Neural cell (in vitro differentiated cells): Measurements from ENCODE around the gene B9D1. TPM values are rescaled to one million over a fixed set of nuclear protein-coding genes. Genes with fewer than 3 reads are reported as not detected.

Experiments
- H2AFZ ChIP-seq: fragments of 200-600, 300-800 bp; sonication (generic), shearing (Covaris generic); 2 replicates; pipeline ENCODE4 v1.6.0; 2014; ENCODE audit warnings: low read depth, mild to moderate bottlenecking, antibody characterized with exemption, low read length, moderate library complexity
- H3F3A ChIP-seq: fragments of 200-600 bp; shearing (Covaris generic); 2 replicates; pipeline ENCODE4 v1.6.1; 2016; ENCODE audit warnings: mild to moderate bottlenecking, moderate library complexity, mixed read lengths, antibody characterized with exemption, low read length; ENCODE audit not compliant: insufficient read depth, poor library complexity, severe bottlenecking
- H3K27ac ChIP-seq: fragments of 200-600, 300-800 bp; sonication (generic), shearing (Covaris generic); 2 replicates; pipeline ENCODE4 v1.5.1; 2014; ENCODE audit warnings: mild to moderate bottlenecking, low read length, moderate library complexity
- H3K27me3 ChIP-seq: fragments of 300-800, 200-600 bp; sonication (generic), shearing (Covaris generic); 2 replicates; pipeline ENCODE4 v1.6.0; 2014; ENCODE audit warnings: mild to moderate bottlenecking, low read depth, low read length, moderate library complexity; ENCODE audit not compliant: insufficient read depth
- H3K36me3 ChIP-seq: fragments of 300-800, 200-600 bp; sonication (generic), shearing (Covaris generic); 2 replicates; pipeline ENCODE4 v1.5.1; 2014; ENCODE audit warnings: mild to moderate bottlenecking, antibody characterized with exemption, low read length, moderate library complexity; ENCODE audit not compliant: insufficient read depth
- H3K4me2 ChIP-seq: fragments of 300-800, 200-600 bp; sonication (generic), shearing (Covaris generic); 2 replicates; pipeline ENCODE4 v1.6.0; 2014; ENCODE audit warnings: mild to moderate bottlenecking, low read length
- H3K4me3 ChIP-seq: fragments of 300-800, 200-600 bp; sonication (generic), shearing (Covaris generic); 2 replicates; pipeline ENCODE4 v1.5.1; 2014; ENCODE audit warnings: mild to moderate bottlenecking, low read length, moderate library complexity
- H3K79me2 ChIP-seq: fragments of 200-600 bp; shearing (Covaris generic); replicated peaks from 2 replicates; pipeline ENCODE4 v1.6.0; 2014; ENCODE audit warnings: mild to moderate bottlenecking, low read length, moderate library complexity; ENCODE audit not compliant: insufficient read depth
- H3K9ac ChIP-seq: fragments of 300-800, 200-600 bp; sonication (generic), shearing (Covaris generic); 2 replicates; pipeline ENCODE4 v1.6.1; 2016; ENCODE audit warnings: mild to moderate bottlenecking, low read length, mixed read lengths
- H3K9me2 ChIP-seq: fragments of 200-600 bp; shearing (Covaris generic); 2 replicates; pipeline ENCODE4 v1.6.1; 2016; ENCODE audit warnings: mild to moderate bottlenecking, low read length, mixed read lengths; ENCODE audit not compliant: insufficient read depth
- H3K9me3 ChIP-seq: fragments of 200-600, 300-800 bp; sonication (generic), shearing (Covaris generic); 2 replicates; pipeline ENCODE4 v1.6.1; 2016; ENCODE audit warnings: mild to moderate bottlenecking, mixed run types, low read length, moderate library complexity, mixed read lengths
- H4K20me1 ChIP-seq: fragments of 200-600 bp; shearing (Covaris generic); 2 replicates; pipeline ENCODE4 v1.6.1; 2016; ENCODE audit warnings: mild to moderate bottlenecking, mixed run types; ENCODE audit not compliant: insufficient read depth
- CTCF ChIP-seq: fragments of 450-650 bp; IDR thresholded peaks from 2 replicates; pipeline ENCODE4 v1.5.1; 2014; ENCODE audit warnings: antibody characterized with exemption, mild to moderate bottlenecking, moderate library complexity; ENCODE audit not compliant: poor library complexity, severe bottlenecking
- EP300 ChIP-seq: fragments of 450-650 bp; conservative IDR thresholded peaks from 2 replicates; pipeline ENCODE4 v1.6.1; 2014; ENCODE audit warnings: antibody characterized with exemption, mild to moderate bottlenecking, moderate library complexity; ENCODE audit not compliant: poor library complexity, severe bottlenecking
- EZH2 ChIP-seq: fragments of 200-600, 300-800 bp; shearing (Covaris generic), sonication (generic); IDR thresholded peaks from 2 replicates; pipeline ENCODE4 v1.6.1; 2014; ENCODE audit warnings: antibody characterized with exemption, low read length, borderline replicate concordance, mild to moderate bottlenecking; ENCODE audit not compliant: insufficient read depth, poor library complexity, severe bottlenecking
- MXI1 ChIP-seq: fragments of 450-650 bp; conservative IDR thresholded peaks from 2 replicates; pipeline ENCODE4 v1.6.1; 2014; ENCODE audit warnings: antibody characterized with exemption, mild to moderate bottlenecking; ENCODE audit not compliant: poor library complexity, severe bottlenecking
- POLR2AphosphoS5 ChIP-seq: IDR thresholded peaks from 2 replicates; pipeline ENCODE4 v1.6.1; 2012
- RAD21 ChIP-seq: fragments of 450-650 bp; conservative IDR thresholded peaks from 2 replicates; pipeline ENCODE4 v1.6.1; 2014; ENCODE audit warnings: antibody characterized with exemption, mild to moderate bottlenecking, moderate library complexity
- REST ChIP-seq: IDR thresholded peaks from 2 replicates; pipeline ENCODE4 v1.6.1; 2012; ENCODE audit warnings: borderline replicate concordance
- SMC3 ChIP-seq: fragments of 450-650 bp; conservative IDR thresholded peaks from 2 replicates; pipeline ENCODE4 v1.6.1; 2014; ENCODE audit warnings: antibody characterized with exemption, mild to moderate bottlenecking, moderate library complexity; ENCODE audit not compliant: poor library complexity
- TAF1 ChIP-seq: IDR thresholded peaks from 2 replicates; pipeline ENCODE4 v1.6.1; 2012; ENCODE audit warnings: low read depth
- polyA plus RNA-seq: library from polyadenylated mRNA; depleted of rRNA; stranded (reverse); fragments of >200 nt; gene quantifications from 2 replicates; pipeline ENCODE4 v1.2.3, GENCODE V29; 2014

B9D1 gene
- polyA plus RNA-seq, 1 donor from 2014 or later, result 32.0 TPM

DNA sequence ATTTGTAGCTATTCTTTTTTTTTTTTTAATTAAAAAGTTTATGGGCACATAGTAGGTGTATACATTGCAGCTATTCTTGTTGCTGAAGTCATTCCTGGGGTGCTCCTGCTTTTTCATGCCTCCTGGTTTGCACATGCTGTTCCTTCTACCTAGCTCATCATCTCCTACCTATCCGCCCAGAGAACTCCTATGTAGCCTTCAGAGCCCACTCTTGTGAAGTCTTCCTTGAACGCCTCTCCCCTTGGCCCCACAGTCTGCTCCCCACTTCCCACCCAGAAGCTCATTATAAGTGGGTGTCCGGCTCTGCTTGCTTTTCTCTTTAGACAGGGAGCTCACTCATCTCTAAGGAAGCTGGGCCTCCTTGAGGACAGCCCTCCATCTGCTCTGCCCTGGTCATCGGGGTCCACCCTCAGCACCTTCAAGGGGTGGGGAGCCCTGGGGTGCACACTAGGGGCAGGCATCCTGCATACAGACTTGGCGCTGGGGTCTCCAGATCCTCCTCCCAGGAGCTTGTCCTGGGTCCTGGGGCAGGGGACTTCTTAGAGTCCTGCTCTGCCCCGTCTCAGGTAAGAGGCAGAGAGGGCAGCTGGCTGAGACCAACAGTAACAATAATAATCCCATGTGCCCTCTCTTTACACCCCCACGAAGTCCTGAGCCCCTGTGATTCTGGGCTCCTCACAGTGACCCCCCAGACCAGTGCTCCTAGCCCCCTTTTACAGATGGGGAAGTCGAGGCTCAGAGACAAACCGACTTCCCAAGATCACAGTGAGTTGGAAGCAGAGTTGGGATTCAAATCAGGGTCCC, 3.5 kb upstream of the B9D1 start:
- Histone ChIP-seq H3K27ac (no peak overlapping the region), H4K20me1 (no peaks in the 10 kb centered on the region), H3K79me2 (peaks cover 7% of the 10 kb centered on the region), H3K9me2 (no peaks in the 10 kb centered on the region), H3K4me3 (no peak overlapping the region), H3K36me3 (no peaks in the 10 kb centered on the region), H3K4me2 (no peak overlapping the region), H3K9ac (no peak overlapping the region), H3K27me3 (no peaks in the 10 kb centered on the region), H2AFZ (no peak overlapping the region), H3K9me3 (no peaks in the 10 kb centered on the region), H3F3A (no peaks in the 10 kb centered on the region)
- no peak for TF ChIP-seq RAD21
- TF ChIP-seq REST, result no peak
- no peak for TF ChIP-seq TAF1
- no peak for TF ChIP-seq CTCF
- no peak for TF ChIP-seq MXI1
- no peak for TF ChIP-seq EZH2
- TF ChIP-seq EP300, result no peak
- no peak for TF ChIP-seq POLR2AphosphoS5
- TF ChIP-seq SMC3, result no peak

GRCh38 chr17:19365499-19365817, 2.9 kb upstream of the B9D1 start:
- TF ChIP-seq TAF1 (no peak), SMC3 (no peak), EP300 (no peak), POLR2AphosphoS5 (no peak), CTCF (no peak), EZH2 (no peak), REST (no peak), RAD21 (no peak), MXI1 (no peak)
- no peaks in the 10 kb centered on the region for H4K20me1 ChIP-seq
- no peak overlapping the region for H3K4me3 ChIP-seq
- no peaks in the 10 kb centered on the region for H3K9me3 ChIP-seq
- H3K4me2 ChIP-seq, result no peak overlapping the region
- H3K27me3 ChIP-seq, result no peaks in the 10 kb centered on the region
- H3K9me2 ChIP-seq, result no peaks in the 10 kb centered on the region
- peaks cover 7% of the 10 kb centered on the region for H3K79me2 ChIP-seq
- no peaks in the 10 kb centered on the region for H3F3A ChIP-seq
- no peak overlapping the region for H3K9ac ChIP-seq
- no peaks in the 10 kb centered on the region for H3K36me3 ChIP-seq
- H3K27ac ChIP-seq, result no peak overlapping the region
- no peak overlapping the region for H2AFZ ChIP-seq
